Gastroesophageal sphincter (tissue), 4 donors: ENCODE results near the gene GRIP1. TPM values are rescaled to one million over a fixed set of nuclear protein-coding genes. Genes with fewer than 3 reads are reported as not detected.

Source experiments
- ATAC-seq: fragments of 150-250 bp; one replicate; pipeline ENCODE4 v1.9.1; 2016; ENCODE audit warnings: mild to moderate bottlenecking, moderate library complexity
- H3K27ac ChIP-seq, 4 donors: fragments of 200-600 bp; sonication (generic) in 3 of 4; 1 replicate in 3 of 4; 2 replicates in 1 of 4; pipeline ENCODE4 v1.5.1; 2016 to 2019
- H3K27me3 ChIP-seq: fragments of 200-600 bp; sonication (generic); one replicate; pipeline ENCODE4 v1.5.1; 2019
- H3K36me3 ChIP-seq, 2 donors: fragments of 200-600 bp; sonication (generic); one replicate each; pipeline ENCODE4 v1.5.1; 2019; ENCODE audit warnings: control low read depth in 1 of 2
- H3K4me1 ChIP-seq, 3 donors: fragments of 200-600 bp; sonication (generic); 1 replicate in 2 of 3; 2 replicates in 1 of 3; pipeline ENCODE4 v1.5.1; 2016 to 2019; ENCODE audit warnings: control low read depth in 2 of 3
- H3K4me3 ChIP-seq, 2 donors: fragments of 200-600 bp; sonication (generic); one replicate each; pipeline ENCODE4 v1.5.1; 2019; ENCODE audit warnings: mild to moderate bottlenecking in 1 of 2, moderate library complexity in 1 of 2
- H3K9me3 ChIP-seq, 3 donors: fragments of 200-600 bp; sonication (generic); one replicate each; pipeline ENCODE4 v1.5.1; 2017 to 2019; ENCODE audit warnings: control low read depth in 2 of 3
- EP300 ChIP-seq: sonication (generic); formaldehyde crosslinking; IDR thresholded peaks from one replicate; pipeline ENCODE4 v1.6.1; 2017; ENCODE audit warnings: antibody characterized with exemption, mild to moderate bottlenecking
- POLR2A ChIP-seq, 2 donors: fragments of 450-650 bp; IDR thresholded peaks; one replicate each; pipeline ENCODE4 v1.6.1; 2017; ENCODE audit warnings: antibody characterized with exemption in 2 of 2, mild to moderate bottlenecking in 2 of 2, moderate library complexity in 1 of 2
- POLR2AphosphoS5 ChIP-seq: sonication (generic); formaldehyde crosslinking; IDR thresholded peaks from one replicate; pipeline ENCODE4 v1.6.1; 2017; ENCODE audit warnings: antibody characterized with exemption
- WGBS, 2 donors: methylation state at CpG; one replicate each; pipeline ENCODE4 v1.1.5; 2018; ENCODE audit warnings: low coverage in 1 of 2; 5-methylcytosine and 5-hydroxymethylcytosine counted together
- total RNA-seq, 4 donors: library from RNA; depleted of rRNA; stranded (reverse); fragments of >200 nt; gene quantifications; one replicate each; pipeline ENCODE4 v1.1.0, GENCODE V29; 2016
- TF ChIP-seq, protein P1 (sequence below), 4 experiments: fragments of 200-600 bp in 2 of 4; fragments of 450-650 bp in 2 of 4; sonication (generic) in 1 of 4; IDR thresholded peaks; one replicate each; pipeline ENCODE4 v1.5.1; 2017 to 2019; ENCODE audit warnings: antibody characterized with exemption in 4 of 4, mild to moderate bottlenecking in 2 of 4, moderate library complexity in 2 of 4

Gene GRIP1
- total RNA-seq, 4 donors from 2014 or later: 6.8 to 17.8 (median 11.6) TPM

DNA sequence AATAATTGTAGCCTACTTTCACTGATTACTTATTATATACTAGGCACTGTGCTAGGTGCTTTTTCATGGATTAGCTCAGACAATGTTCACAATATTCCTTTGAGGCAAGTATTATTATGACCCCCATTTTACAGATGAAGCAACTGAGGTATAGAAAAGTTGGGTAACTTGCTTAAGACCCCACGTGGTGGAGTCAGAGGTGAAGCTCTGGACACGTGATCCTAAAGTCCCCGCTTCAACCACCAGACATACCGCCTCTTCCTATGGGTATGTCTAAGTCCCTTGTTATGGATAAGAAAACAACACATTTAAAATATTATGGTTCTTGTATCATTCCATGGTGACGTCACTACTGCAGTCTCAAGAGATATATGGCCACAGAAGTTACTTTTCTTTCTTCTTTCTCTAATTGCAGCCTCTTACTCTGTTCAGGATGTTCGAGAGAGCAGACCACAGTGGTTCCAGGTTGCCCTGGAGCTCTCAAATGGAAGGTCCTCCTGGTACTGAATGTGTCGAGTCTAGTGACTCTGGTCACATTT lies 218.9 kb downstream of the GRIP1 start:
- peaks cover 0 to 12% of the 10 kb centered on the region in 2 donors for H3K36me3 ChIP-seq
- no peaks in the 10 kb centered on the region for H3K4me1 ChIP-seq
- no peaks in the 10 kb centered on the region for H3K27me3 ChIP-seq
- TF ChIP-seq POLR2A (IDR thresholded peaks at IDR 0.05) (no peak), EP300 (no peak), POLR2AphosphoS5 (no peak)
- TF ChIP-seq, protein P1, sequence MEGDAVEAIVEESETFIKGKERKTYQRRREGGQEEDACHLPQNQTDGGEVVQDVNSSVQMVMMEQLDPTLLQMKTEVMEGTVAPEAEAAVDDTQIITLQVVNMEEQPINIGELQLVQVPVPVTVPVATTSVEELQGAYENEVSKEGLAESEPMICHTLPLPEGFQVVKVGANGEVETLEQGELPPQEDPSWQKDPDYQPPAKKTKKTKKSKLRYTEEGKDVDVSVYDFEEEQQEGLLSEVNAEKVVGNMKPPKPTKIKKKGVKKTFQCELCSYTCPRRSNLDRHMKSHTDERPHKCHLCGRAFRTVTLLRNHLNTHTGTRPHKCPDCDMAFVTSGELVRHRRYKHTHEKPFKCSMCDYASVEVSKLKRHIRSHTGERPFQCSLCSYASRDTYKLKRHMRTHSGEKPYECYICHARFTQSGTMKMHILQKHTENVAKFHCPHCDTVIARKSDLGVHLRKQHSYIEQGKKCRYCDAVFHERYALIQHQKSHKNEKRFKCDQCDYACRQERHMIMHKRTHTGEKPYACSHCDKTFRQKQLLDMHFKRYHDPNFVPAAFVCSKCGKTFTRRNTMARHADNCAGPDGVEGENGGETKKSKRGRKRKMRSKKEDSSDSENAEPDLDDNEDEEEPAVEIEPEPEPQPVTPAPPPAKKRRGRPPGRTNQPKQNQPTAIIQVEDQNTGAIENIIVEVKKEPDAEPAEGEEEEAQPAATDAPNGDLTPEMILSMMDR (IDR thresholded peaks at IDR 0.05): no peak
- H3K9me3 ChIP-seq: no peaks in the 10 kb centered on the region
- 89 to 93% methylated on average over 5 to 7 of the region's 7 CpGs for WGBS, 2 donors
- ATAC-seq: no peak
- H3K27ac ChIP-seq: no peak overlapping the region
- H3K4me3 ChIP-seq: no peak overlapping the region

DNA sequence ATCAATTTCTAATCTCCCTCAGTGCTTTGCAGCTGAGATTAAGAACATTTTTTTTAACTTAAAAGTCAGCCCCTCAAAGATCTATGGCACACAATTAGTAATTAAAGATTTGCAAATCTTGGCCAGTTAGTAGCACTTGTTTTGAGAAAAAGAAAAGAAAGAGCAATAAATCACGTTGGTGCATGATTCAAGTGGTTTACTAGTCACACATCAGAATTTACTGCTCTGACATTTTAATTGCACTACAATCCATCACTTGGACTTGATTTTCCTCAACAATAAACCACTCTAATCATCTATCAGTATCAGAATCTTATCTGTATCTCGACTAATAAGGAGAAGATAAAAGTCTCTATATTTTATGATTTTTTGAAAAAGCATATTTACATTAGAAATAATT lies 222.3 kb downstream of the GRIP1 start:
- Histone ChIP-seq H3K27me3 (no peaks in the 10 kb centered on the region), H3K4me1 (no peaks in the 10 kb centered on the region), H3K36me3 (peaks cover 0 to 5% of the 10 kb centered on the region in 2 donors), H3K4me3 (no peak overlapping the region), H3K9me3 (no peaks in the 10 kb centered on the region), H3K27ac (no peak overlapping the region)
- 53 to 59% methylated on average over 2 of the region's 2 CpGs for WGBS, 2 donors
- no peak for ATAC-seq
- TF ChIP-seq POLR2AphosphoS5 (no peak), EP300 (no peak), POLR2A (IDR thresholded peaks at IDR 0.05) (no peak)
- TF ChIP-seq, protein P1 (IDR thresholded peaks at IDR 0.05): no peak

DNA sequence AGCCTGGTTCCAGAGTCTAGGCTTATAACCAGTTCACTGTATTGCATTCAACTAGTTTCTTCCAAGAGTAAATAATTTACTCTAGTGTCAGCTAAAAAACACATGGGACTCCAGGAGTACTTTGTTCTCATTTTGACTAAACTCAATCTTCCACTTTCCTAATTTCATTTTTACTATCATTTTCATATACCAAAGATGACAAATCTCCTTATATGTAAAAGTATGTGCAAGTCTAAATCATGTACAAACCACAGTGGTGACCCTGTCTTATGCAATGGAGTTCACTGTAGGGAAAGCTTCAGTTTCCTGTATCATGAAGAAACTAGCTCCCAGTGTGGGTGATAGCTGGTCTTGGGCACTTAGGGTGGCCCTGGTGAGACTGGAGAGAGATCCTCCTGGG lies 225.0 kb downstream of the GRIP1 start:
- Histone ChIP-seq H3K9me3 (no peaks in the 10 kb centered on the region), H3K4me1 (no peaks in the 10 kb centered on the region), H3K27ac (no peak overlapping the region), H3K4me3 (no peak overlapping the region), H3K36me3 (peaks cover 0 to 5% of the 10 kb centered on the region in 2 donors), H3K27me3 (no peaks in the 10 kb centered on the region)
- ATAC-seq: no peak
- TF ChIP-seq, protein P1 (IDR thresholded peaks at IDR 0.05): no peak
- TF ChIP-seq POLR2A (IDR thresholded peaks at IDR 0.05) (no peak), POLR2AphosphoS5 (no peak), EP300 (no peak)

DNA sequence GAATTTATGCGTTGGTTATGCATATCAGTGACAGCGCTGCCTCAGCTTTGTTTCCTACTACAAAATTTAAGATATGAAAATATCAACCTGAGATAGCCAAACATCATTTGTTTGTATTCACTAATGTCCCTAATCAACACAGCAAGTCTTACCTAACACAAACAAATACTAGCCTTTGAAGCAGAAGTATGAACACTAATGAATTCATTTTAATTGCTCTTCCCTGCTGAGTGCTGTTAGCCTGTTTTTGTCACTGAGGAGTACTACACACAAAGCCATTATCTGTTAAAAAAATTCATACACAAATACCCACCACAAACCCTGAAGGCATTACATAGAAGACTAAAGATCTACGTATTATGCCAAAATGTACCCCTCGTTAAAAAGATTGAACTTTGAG lies 225.8 kb downstream of the GRIP1 start:
- no peaks in the 10 kb centered on the region for H3K27me3 ChIP-seq
- no peaks in the 10 kb centered on the region for H3K9me3 ChIP-seq
- H3K36me3 ChIP-seq: peaks cover 0 to 5% of the 10 kb centered on the region in 2 donors
- WGBS, 2 donors: 87 to 94% methylated on average over 4 of the region's 4 CpGs
- H3K27ac ChIP-seq: no peak overlapping the region
- no peak for TF ChIP-seq POLR2AphosphoS5
- TF ChIP-seq POLR2A (IDR thresholded peaks at IDR 0.05): no peak
- TF ChIP-seq, protein P1 (IDR thresholded peaks at IDR 0.05): no peak
- no peak for TF ChIP-seq EP300
- H3K4me3 ChIP-seq: no peak overlapping the region
- H3K4me1 ChIP-seq: no peaks in the 10 kb centered on the region
- no peak for ATAC-seq

DNA sequence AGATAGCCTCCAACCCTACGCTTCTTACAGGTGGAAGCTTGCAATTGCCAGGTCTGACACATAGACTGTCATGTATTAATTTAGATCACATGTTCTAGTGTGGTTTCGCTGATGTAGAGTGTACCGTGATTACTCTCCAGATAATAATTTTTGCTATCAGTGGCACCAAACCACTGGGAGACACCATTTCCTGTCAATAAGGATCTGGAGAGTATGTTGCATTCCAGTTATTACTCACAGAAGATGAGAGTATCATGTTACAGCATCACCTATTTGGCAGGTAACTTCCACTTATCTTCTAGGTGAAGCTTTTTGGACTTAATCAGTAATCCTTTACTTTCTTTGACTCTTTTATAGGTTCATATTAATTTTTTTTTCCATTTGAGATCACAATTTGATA lies 229.3 kb downstream of the GRIP1 start:
- no peaks in the 10 kb centered on the region for H3K36me3 ChIP-seq

More for the DNA sequence above, 229.3 kb downstream of the GRIP1 start:
- no peak for ATAC-seq
- H3K4me3 ChIP-seq: no peak overlapping the region
- no peaks in the 10 kb centered on the region for H3K9me3 ChIP-seq
- H3K4me1 ChIP-seq: no peaks in the 10 kb centered on the region
- 96 to 98% methylated on average over 3 of the region's 3 CpGs for WGBS, 2 donors
- H3K27me3 ChIP-seq: no peaks in the 10 kb centered on the region
- TF ChIP-seq POLR2A (IDR thresholded peaks at IDR 0.05) (no peak), POLR2AphosphoS5 (no peak), EP300 (no peak)
- TF ChIP-seq, protein P1 (IDR thresholded peaks at IDR 0.05): no peak
- H3K27ac ChIP-seq: no peak overlapping the region
